ENCODE data around the gene ASMTL.

DNA sequence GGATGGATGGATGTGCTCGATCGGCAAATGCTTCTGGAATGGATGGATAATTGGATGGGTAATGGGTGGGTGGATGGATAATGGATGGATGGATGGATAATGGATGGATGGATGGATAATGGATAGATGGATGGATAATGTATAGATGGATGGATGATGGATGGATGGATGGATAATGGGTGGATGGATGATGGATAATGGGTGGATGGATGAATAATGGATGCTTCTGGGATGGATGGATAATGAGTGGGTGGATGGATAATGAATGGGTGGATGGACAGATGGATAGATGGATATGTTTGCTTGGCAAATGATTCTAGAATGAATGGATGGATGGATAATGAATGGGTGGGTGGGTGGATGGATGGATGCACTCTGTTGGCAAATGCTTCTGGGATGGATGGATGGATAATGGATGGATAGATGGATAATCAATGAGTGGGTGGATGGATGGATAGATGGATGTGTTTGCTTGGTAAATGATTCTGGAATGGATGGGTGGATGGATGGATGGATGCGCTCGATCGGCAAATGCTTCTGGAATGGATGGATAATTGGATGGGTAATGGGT, 57.0 kb downstream of the ASMTL start:
- TF ChIP-seq POLR2AphosphoS5 (IDR thresholded peaks at IDR 0.05): no peak
- no peak for TF ChIP-seq EP300 (IDR thresholded peaks at IDR 0.05; ENCODE audit: low read depth)
